IPS-15b (cell line): ENCODE measurements around the gene GLB1L3.
"Not testable (repeated sequence)": the region's sequence is repeated elsewhere in the genome, so short reads cannot be mapped to it uniquely, and the experiment has no call there.

ENCODE experiments used
- H3K27me3 ChIP-seq: one replicate; pipeline ENCODE4 v1.6.1; 2013; ENCODE audit warnings: low read length; ENCODE audit not compliant: control insufficient read depth, insufficient read depth
- H3K36me3 ChIP-seq: one replicate; pipeline ENCODE4 v1.6.1; 2013; ENCODE audit warnings: low read length; ENCODE audit not compliant: control insufficient read depth, insufficient read depth
- H3K4me1 ChIP-seq: one replicate; pipeline ENCODE4 v1.6.1; 2013; ENCODE audit warnings: mild to moderate bottlenecking, low read length; ENCODE audit not compliant: control insufficient read depth, insufficient read depth
- H3K4me3 ChIP-seq: one replicate; pipeline ENCODE4 v1.5.1; 2013; ENCODE audit warnings: low read depth, low read length
- H3K9ac ChIP-seq: one replicate; pipeline ENCODE4 v1.6.1; 2013; ENCODE audit warnings: low read depth, mild to moderate bottlenecking, low read length
- H3K9me3 ChIP-seq: one replicate; pipeline ENCODE4 v1.6.1; 2013; ENCODE audit warnings: mild to moderate bottlenecking, low read length; ENCODE audit not compliant: control insufficient read depth, insufficient read depth

Gene GLB1L3

GRCh38 chr11:134294664-134295063 is 18.5 kb downstream of the GLB1L3 start:
- no peak overlapping the region for H3K4me3 ChIP-seq
- H3K9ac ChIP-seq, result no peak overlapping the region
- no peaks in the 10 kb centered on the region for H3K36me3 ChIP-seq
- H3K9me3 ChIP-seq, result no peaks in the 10 kb centered on the region
- H3K27me3 ChIP-seq, result no peaks in the 10 kb centered on the region
- no peaks in the 10 kb centered on the region for H3K4me1 ChIP-seq

DNA sequence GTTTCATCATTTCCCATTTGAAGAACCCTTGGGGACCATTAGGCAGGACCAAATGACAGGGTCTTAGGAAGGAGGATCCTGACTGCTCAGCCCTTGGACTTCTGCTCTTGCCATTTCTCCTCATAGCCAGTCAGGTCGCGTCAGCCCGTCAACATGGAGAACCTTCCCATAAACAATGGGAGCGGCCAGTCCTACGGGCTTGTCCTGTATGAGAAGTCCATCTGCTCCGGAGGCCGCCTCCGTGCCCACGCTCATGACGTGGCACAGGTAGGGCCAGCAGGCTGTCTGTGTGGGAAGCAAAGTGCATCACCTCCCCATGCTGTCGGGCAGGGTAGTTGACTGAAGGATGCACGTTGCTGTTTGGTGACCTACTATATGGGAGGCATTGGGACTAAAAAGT is 36.0 kb downstream of the GLB1L3 start:
- H3K4me3 ChIP-seq, result no peak overlapping the region
- peaks cover 2% of the 10 kb centered on the region for H3K36me3 ChIP-seq
- no peaks in the 10 kb centered on the region for H3K9me3 ChIP-seq
- no peak overlapping the region for H3K9ac ChIP-seq
- no peaks in the 10 kb centered on the region for H3K27me3 ChIP-seq
- no peaks in the 10 kb centered on the region for H3K4me1 ChIP-seq

- Histone ChIP-seq H3K4me3 (no peak overlapping the region), H3K4me1 (no peaks in the 10 kb centered on the region), H3K27me3 (no peaks in the 10 kb centered on the region), H3K9me3 (no peaks in the 10 kb centered on the region), H3K36me3 (peaks cover 2% of the 10 kb centered on the region), H3K9ac (no peak overlapping the region)
These were observed 36.6 kb downstream of the GLB1L3 start for GRCh38 chr11:134312807-134313206.

GRCh38 chr11:134313379-134313778 is 37.2 kb downstream of the GLB1L3 start:
- H3K36me3 ChIP-seq, result no peaks in the 10 kb centered on the region
- no peaks in the 10 kb centered on the region for H3K27me3 ChIP-seq
- H3K4me3 ChIP-seq, result no peak overlapping the region
- no peaks in the 10 kb centered on the region for H3K9me3 ChIP-seq
- no peak overlapping the region for H3K9ac ChIP-seq
- H3K4me1 ChIP-seq, result no peaks in the 10 kb centered on the region

DNA sequence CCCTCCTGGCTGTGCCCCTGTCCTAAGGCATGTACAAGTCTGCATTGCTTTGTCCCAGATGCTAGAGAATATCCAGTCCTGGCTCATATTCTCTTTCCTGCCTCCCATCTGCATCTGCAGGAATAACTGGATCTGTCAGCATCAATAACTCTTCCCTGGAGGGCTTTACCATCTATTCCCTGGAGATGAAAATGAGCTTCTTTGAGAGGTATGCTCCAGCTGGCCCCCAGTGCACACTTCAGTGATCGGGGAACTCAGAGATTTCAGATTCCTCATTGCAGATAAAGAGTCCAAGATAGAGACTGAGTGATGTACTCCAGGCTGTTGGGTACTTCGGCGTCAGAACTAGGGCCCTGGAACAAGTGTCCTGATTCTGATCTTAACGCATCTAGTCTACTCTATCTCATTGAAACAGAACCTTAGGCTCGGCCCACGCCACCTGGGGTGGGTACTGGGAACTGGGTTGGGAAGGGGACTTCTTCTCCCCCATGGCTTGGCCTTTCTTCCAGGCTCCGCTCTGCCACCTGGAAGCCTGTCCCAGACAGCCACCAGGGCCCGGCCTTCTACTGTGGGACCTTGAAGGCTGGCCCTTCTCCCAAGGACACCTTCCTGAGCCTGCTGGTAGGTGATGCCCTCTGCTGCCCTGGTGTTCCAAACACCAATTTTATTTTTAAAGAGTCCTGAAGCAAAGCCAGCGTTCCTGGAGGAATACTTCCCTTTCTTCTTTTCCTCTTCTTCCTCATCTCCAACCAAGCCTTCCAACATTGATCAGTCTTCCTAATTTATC is 37.8 kb downstream of the GLB1L3 start:
- no peaks in the 10 kb centered on the region for H3K4me1 ChIP-seq
- H3K9ac ChIP-seq, result no peak overlapping the region
- H3K4me3 ChIP-seq, result no peak overlapping the region
- H3K9me3 ChIP-seq, result no peaks in the 10 kb centered on the region
- no peaks in the 10 kb centered on the region for H3K27me3 ChIP-seq
- H3K36me3 ChIP-seq, result no peaks in the 10 kb centered on the region

GRCh38 chr11:134317103-134317502 is 40.9 kb downstream of the GLB1L3 start:
- no peaks in the 10 kb centered on the region for H3K4me1 ChIP-seq
- H3K9ac ChIP-seq, result no peak overlapping the region
- no peaks in the 10 kb centered on the region for H3K36me3 ChIP-seq
- H3K4me3 ChIP-seq, result no peak overlapping the region
- H3K9me3 ChIP-seq, result no peaks in the 10 kb centered on the region
- H3K27me3 ChIP-seq, result no peaks in the 10 kb centered on the region

DNA sequence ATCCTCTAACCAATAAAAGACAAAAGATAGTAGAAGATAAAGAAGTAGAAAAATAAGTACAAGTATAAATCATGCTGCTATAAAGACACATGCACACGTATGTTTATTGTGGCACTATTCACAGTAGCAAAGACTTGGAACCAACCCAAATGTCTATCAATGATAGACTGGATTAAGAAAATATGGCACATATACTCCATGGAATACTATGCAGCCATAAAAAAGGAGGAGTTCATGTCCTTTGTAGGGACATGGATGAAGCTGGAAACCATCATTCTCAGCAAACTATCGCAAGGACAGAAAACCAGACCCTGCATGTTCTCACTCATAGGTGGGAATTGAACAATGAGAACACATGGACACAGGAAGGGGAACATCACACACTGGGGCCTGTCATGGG is 45.2 kb downstream of the GLB1L3 start:
- not testable (repeated sequence) for H3K9ac ChIP-seq, H3K9me3 ChIP-seq, H3K36me3 ChIP-seq, H3K4me1 ChIP-seq, H3K27me3 ChIP-seq, H3K4me3 ChIP-seq

- no peaks in the 10 kb centered on the region for H3K27me3 ChIP-seq
- no peak overlapping the region for H3K4me3 ChIP-seq
- H3K36me3 ChIP-seq, result no peaks in the 10 kb centered on the region
- H3K4me1 ChIP-seq, result no peaks in the 10 kb centered on the region
- H3K9me3 ChIP-seq, result no peaks in the 10 kb centered on the region
- H3K9ac ChIP-seq, result no peak overlapping the region
These were observed 46.4 kb downstream of the GLB1L3 start for GRCh38 chr11:134322553-134322952.

DNA sequence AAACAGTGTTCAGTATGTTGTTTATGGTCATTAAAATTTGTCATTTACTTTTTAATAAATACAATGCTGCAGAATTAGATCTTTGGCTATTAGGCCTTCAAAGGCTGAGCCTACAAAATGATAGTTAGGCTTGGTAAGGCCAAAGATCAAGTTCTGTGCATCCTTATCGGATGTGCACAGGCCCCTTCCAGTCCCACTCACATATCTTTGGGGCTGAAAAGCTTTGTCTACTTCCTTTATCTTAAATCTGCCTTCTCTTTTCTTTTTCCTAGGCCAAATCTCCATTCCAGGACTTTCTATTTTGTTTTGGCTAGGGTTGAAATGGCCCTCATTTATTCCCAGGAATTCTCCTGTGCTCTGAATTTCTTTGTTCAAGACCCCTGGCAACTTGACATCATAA is 52.3 kb downstream of the GLB1L3 start:
- H3K27me3 ChIP-seq, result peaks cover 24% of the 10 kb centered on the region

DNA sequence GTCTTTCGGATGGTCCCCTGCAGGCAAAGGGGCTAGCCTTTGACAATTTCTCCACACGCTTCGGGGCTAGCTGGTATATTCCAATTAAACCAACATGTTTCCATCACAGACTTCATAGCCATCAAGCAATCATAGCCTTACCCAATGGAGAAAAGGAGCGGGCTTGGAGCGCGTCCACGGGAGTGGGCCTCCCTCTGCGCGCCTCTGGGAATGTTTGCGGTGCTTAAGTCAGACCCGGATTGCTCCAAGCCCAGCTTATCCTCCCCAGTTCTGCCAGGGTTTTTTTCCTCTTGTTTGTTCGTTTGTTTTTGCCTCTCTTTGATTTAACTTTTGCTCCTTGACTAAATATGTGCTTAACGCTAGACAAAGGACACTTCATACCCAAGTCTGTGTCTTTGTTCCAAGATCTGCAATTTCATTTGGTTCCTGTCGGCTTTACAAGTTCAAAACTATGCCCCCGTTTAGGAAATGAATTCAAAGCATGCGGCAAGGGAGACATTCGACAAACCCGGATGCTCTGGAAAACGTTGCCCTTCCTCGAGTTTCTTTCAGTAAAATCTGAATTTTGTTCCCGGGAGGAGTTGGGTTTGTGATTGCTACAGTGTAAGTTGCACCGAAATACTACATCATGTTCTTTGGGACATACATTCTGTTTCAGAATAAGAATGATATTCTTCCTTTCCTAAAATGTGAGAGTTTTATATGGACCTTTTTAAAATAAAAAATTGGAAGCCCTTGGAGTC is 54.6 kb downstream of the GLB1L3 start:
- no peak overlapping the region for H3K9ac ChIP-seq
- no peaks in the 10 kb centered on the region for H3K36me3 ChIP-seq
- peaks cover 5% of the 10 kb centered on the region for H3K4me1 ChIP-seq
- peaks cover 40% of the 10 kb centered on the region for H3K27me3 ChIP-seq
- H3K9me3 ChIP-seq, result no peaks in the 10 kb centered on the region
- H3K4me3 ChIP-seq, result peak overlapping the region; percentile 46

More for the DNA sequence above, 52.3 kb downstream of the GLB1L3 start:
- H3K9me3 ChIP-seq, result no peaks in the 10 kb centered on the region
- H3K4me1 ChIP-seq, result peaks cover 5% of the 10 kb centered on the region
- no peak overlapping the region for H3K9ac ChIP-seq
- no peak overlapping the region for H3K4me3 ChIP-seq
- H3K36me3 ChIP-seq, result no peaks in the 10 kb centered on the region

- peaks cover 5% of the 10 kb centered on the region for H3K4me1 ChIP-seq
- no peaks in the 10 kb centered on the region for H3K9me3 ChIP-seq
- no peak within 1 kb of the TSS for H3K9ac ChIP-seq
- H3K4me3 ChIP-seq, result peak within 1 kb of the TSS; percentile 75
- H3K27me3 ChIP-seq, result peaks cover 43% of the 10 kb centered on the region
- no peaks in the 10 kb centered on the region for H3K36me3 ChIP-seq
These were observed 55.4 kb downstream of the GLB1L3 start, which contains the start of gene GLB1L2 for GRCh38 chr11:134331354-134332188. GLB1L2 (plus strand) TSS chr11:134331988; CDS start chr11:134332062, 74 bp downstream.
